Ramos (cell line): Measurements from ENCODE around the gene PCSK6.
"Not testable (repeated sequence)": the region's sequence is repeated elsewhere in the genome, so short reads cannot be mapped to it uniquely, and the experiment has no call there.

ENCODE experiments used
- in situ Hi-C: fragments of 300-500 bp; cut with MboI; formaldehyde crosslinking; loops from one replicate; pipeline ENCODE4 v1.14.3; 2022; ENCODE audit warnings: low sequenced_read_pairs; ENCODE audit not compliant: unreplicated experiment

Gene PCSK6

GRCh38 chr15:101411085-101411484 lies 78.4 kb downstream of the PCSK6 start:
- in situ Hi-C loops, result no loop called here

- in situ Hi-C loops, result no loop called here
Observed at GRCh38 chr15:101410612-101411011, 78.9 kb downstream of the PCSK6 start.

- in situ Hi-C loops, result no loop called here
Observed at GRCh38 chr15:101409621-101410020, 79.9 kb downstream of the PCSK6 start.

- in situ Hi-C loops, result no loop called here
Observed at GRCh38 chr15:101407966-101408775, 81.3 kb downstream of the PCSK6 start.

GRCh38 chr15:101407439-101407838 lies 82.1 kb downstream of the PCSK6 start:
- in situ Hi-C loops, result no loop called here

- in situ Hi-C loops, result no loop called here
Observed at GRCh38 chr15:101406526-101407195, 82.8 kb downstream of the PCSK6 start.

- in situ Hi-C loops, result no loop called here
Observed at GRCh38 chr15:101406036-101406435, 83.5 kb downstream of the PCSK6 start.

- in situ Hi-C loops, result no loop called here
Observed at GRCh38 chr15:101404245-101404644, 85.3 kb downstream of the PCSK6 start.

GRCh38 chr15:101402883-101403282 lies 86.6 kb downstream of the PCSK6 start:
- in situ Hi-C loops, result not testable (repeated sequence)

GRCh38 chr15:101401286-101401685 lies 88.2 kb downstream of the PCSK6 start:
- in situ Hi-C loops, result no loop called here

GRCh38 chr15:101399431-101399830 lies 90.1 kb downstream of the PCSK6 start:
- in situ Hi-C loops, result no loop called here

GRCh38 chr15:101398247-101398646 lies 91.3 kb downstream of the PCSK6 start:
- in situ Hi-C loops, result no loop called here

- in situ Hi-C loops, result no loop called here
Observed at GRCh38 chr15:101397521-101398003, 91.9 kb downstream of the PCSK6 start.

- in situ Hi-C loops, result no loop called here
Observed at GRCh38 chr15:101396484-101397261, 92.8 kb downstream of the PCSK6 start.

- in situ Hi-C loops, result no loop called here
Observed at GRCh38 chr15:101394654-101395053, 94.9 kb downstream of the PCSK6 start.

- in situ Hi-C loops, result no loop called here
Observed at GRCh38 chr15:101394056-101394630, 95.4 kb downstream of the PCSK6 start.

GRCh38 chr15:101393172-101393571 lies 96.3 kb downstream of the PCSK6 start:
- in situ Hi-C loops, result no loop called here

GRCh38 chr15:101391981-101392640 lies 97.4 kb downstream of the PCSK6 start:
- in situ Hi-C loops, result no loop called here

- in situ Hi-C loops, result no loop called here
Observed at GRCh38 chr15:101391431-101391830, 98.1 kb downstream of the PCSK6 start.

GRCh38 chr15:101390462-101390861 lies 99.0 kb downstream of the PCSK6 start:
- in situ Hi-C loops, result no loop called here
